Astrocyte of the cerebellum (primary cell): ENCODE data around the gene PTGES.

Experiments used
- DNase-seq: peaks from one replicate; pipeline ENCODE4 v3.0.0-alpha.2; 2011; ENCODE audit warnings: low read depth
- H3K4me3 ChIP-seq: 2 replicates; pipeline ENCODE4 v1.5.1; 2011; ENCODE audit warnings: mild to moderate bottlenecking, low read depth, low read length, moderate library complexity
- CTCF ChIP-seq: IDR thresholded peaks from 2 replicates; pipeline ENCODE4 v1.5.1; 2012; ENCODE audit warnings: low read length, low read depth, moderate library complexity, mild to moderate bottlenecking; ENCODE audit errors: missing control alignments
- in situ Hi-C: cut with HindIII; loops from 2 replicates; pipeline ENCODE4 v1.10.0; 2017; ENCODE audit warnings: low sequenced_read_pairs

PTGES gene

GRCh38 chr9:129694243-129694646, 58.6 kb downstream of the PTGES start:
- no peak for DNase-seq
- no peak for TF ChIP-seq CTCF
- no peak overlapping the region for H3K4me3 ChIP-seq
- in situ Hi-C loops: no loop called here

- in situ Hi-C loops: no loop called here
- no peak for DNase-seq
- TF ChIP-seq CTCF: no peak
- no peak overlapping the region for H3K4me3 ChIP-seq
Measured at GRCh38 chr9:129693741-129694140, 59.1 kb downstream of the PTGES start.

- H3K4me3 ChIP-seq: no peak overlapping the region
- in situ Hi-C loops: no loop called here
- no peak for DNase-seq
- no peak for TF ChIP-seq CTCF
Measured at GRCh38 chr9:129692534-129692933, 60.3 kb downstream of the PTGES start.
